Hepatocyte (in vitro differentiated cells): ENCODE data around the gene PPP2R5B. TPM values are rescaled to one million over a fixed set of nuclear protein-coding genes. Genes with fewer than 3 reads are reported as not detected.

ENCODE experiments used
- DNase-seq: peaks from one replicate; pipeline ENCODE4 v3.0.0-alpha.2; 2016; ENCODE audit warnings: low spot score
- H2AFZ ChIP-seq: fragments of 200-600 bp; sonication (generic); 2 replicates; pipeline ENCODE4 v1.6.0; 2016; ENCODE audit warnings: antibody characterized with exemption, mild to moderate bottlenecking
- H3K27ac ChIP-seq: fragments of 200-600 bp; sonication (generic); 2 replicates; pipeline ENCODE4 v1.5.1; 2016; ENCODE audit warnings: mild to moderate bottlenecking
- H3K27me3 ChIP-seq: fragments of 200-600 bp; sonication (generic); 2 replicates; pipeline ENCODE4 v1.6.1; 2016
- H3K36me3 ChIP-seq: fragments of 200-600 bp; sonication (generic); replicated peaks from 2 replicates; pipeline ENCODE4 v1.5.1; 2016; ENCODE audit warnings: low read depth; ENCODE audit not compliant: insufficient read depth
- H3K4me1 ChIP-seq: fragments of 200-600 bp; sonication (generic); 2 replicates; pipeline ENCODE4 v1.5.1; 2016; ENCODE audit warnings: mild to moderate bottlenecking, moderate library complexity; ENCODE audit not compliant: insufficient read depth
- H3K4me2 ChIP-seq: fragments of 200-600 bp; sonication (generic); 2 replicates; pipeline ENCODE4 v1.6.0; 2016
- H3K4me3 ChIP-seq: fragments of 200-600 bp; sonication (generic); 2 replicates; pipeline ENCODE4 v1.5.1; 2016; ENCODE audit warnings: mild to moderate bottlenecking
- H3K79me2 ChIP-seq: fragments of 200-600 bp; sonication (generic); 2 replicates; pipeline ENCODE4 v1.6.0; 2017; ENCODE audit warnings: mild to moderate bottlenecking
- H3K9me2 ChIP-seq: fragments of 200-600 bp; sonication (generic); replicated peaks from 2 replicates; pipeline ENCODE4 v1.6.0; 2017; ENCODE audit warnings: mild to moderate bottlenecking; ENCODE audit not compliant: insufficient read depth
- H3K9me3 ChIP-seq: fragments of 200-600 bp; sonication (generic); 2 replicates; pipeline ENCODE4 v1.5.1; 2016; ENCODE audit warnings: low read depth, mild to moderate bottlenecking
- H4K20me1 ChIP-seq: fragments of 200-600 bp; sonication (generic); 2 replicates; pipeline ENCODE4 v1.6.0; 2016; ENCODE audit warnings: mild to moderate bottlenecking; ENCODE audit not compliant: insufficient read depth, poor library complexity, severe bottlenecking
- EZH2 ChIP-seq: fragments of 200-600 bp; sonication (generic); IDR thresholded peaks from 2 replicates; pipeline ENCODE4 v1.6.1; 2016; ENCODE audit warnings: antibody characterized with exemption, mild to moderate bottlenecking, borderline replicate concordance
- EZH2phosphoT487 ChIP-seq: fragments of 200-600 bp; sonication (generic); IDR thresholded peaks from one replicate; pipeline ENCODE4 v1.6.1; 2018; ENCODE audit warnings: antibody characterized with exemption, mild to moderate bottlenecking, low read depth, moderate library complexity; ENCODE audit not compliant: unreplicated experiment, severe bottlenecking
- WGBS: methylation state at CpG from one replicate; pipeline ENCODE4 v1.1.6; 2016; ENCODE audit warnings: low lambda C conversion rate; ENCODE audit errors: missing lambda C conversion rate; 5-methylcytosine and 5-hydroxymethylcytosine counted together
- polyA plus RNA-seq: library from polyadenylated mRNA; unstranded; fragments of >200 nt; fragmentation: Nextera tagmentation; extraction: Ambion mirVana; gene quantifications from 2 replicates; pipeline ENCODE4 v1.2.1, GENCODE V29; 2016
- total RNA-seq: library from RNA; depleted of rRNA; stranded (reverse); fragments of >200 nt; gene quantifications from 2 replicates; pipeline ENCODE4 v1.2.3, GENCODE V29; 2014
- TF ChIP-seq, protein P1 (sequence below): fragments of 200-600 bp; sonication (generic); IDR thresholded peaks from 2 replicates; pipeline ENCODE4 v1.5.1; 2016; ENCODE audit warnings: antibody characterized with exemption, mild to moderate bottlenecking; ENCODE audit not compliant: poor library complexity

Gene PPP2R5B
- total RNA-seq (15.8 and 16.9 TPM in 2 replicates), polyA plus RNA-seq (16.2 and 19.5 TPM in 2 replicates)

DNA sequence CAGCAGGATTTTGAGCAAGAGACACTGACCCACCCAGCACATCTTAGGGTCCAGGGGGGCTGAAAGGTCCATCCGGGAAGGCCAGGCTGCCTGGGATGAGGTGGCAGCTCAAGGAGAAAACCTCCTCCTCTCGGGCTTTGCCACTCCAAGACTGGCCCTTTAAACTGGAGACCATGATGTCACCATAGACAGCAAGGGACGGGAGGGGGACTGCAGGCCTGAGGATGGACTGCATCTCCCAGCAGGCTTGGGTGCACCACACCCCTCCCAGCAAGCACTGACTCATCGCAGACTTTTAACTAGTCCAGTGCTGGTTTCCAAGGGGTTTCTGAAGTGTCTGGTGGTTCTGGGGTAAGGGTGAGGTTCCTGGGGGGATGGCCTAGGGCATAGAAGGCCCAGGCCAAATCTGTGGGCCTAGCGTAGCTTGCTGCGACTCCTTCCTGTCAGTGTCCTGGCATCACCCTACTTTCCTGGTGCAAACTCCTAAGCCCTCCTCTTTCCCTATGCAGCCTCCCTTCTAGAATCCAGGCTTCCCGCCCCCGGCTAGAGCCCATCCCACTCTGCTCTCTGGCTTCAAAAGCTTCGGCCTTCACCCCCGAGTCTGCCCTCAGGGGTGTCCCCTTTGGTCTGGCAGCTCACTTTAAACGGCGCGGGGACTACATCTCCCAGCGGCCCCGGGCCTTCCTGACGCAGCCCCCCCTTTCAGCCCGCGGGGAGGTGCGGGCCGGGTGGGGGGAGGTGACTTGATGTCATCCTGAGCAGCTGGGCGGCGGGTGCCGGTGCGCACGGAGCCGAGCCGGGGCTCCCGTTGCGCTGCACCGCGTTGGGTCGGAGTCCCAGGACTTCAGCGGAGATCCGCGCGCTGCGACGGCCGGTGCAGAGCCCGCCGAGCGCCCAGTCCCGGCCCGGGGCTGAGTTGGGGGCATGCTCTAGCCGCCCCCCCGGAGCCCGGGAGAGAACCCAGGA is at the start of gene PPP2R5B:
Gene PPP2R5B, plus strand, starts transcription at position 746 of the 966 bp plus-strand sequence. CDS start 1,046 bp downstream, outside the sequence.
- peak within 1 kb of the TSS; percentile 86 for H2AFZ ChIP-seq
- peaks cover 3% of the 10 kb centered on the region for H3K4me1 ChIP-seq
- H3K27ac ChIP-seq, result peak within 1 kb of the TSS; percentile 89
- H3K79me2 ChIP-seq, result peaks cover 8% of the 10 kb centered on the region
- H3K4me3 ChIP-seq, result peak within 1 kb of the TSS; percentile 91
- WGBS, result 4% methylated on average over 27 of the region's 47 CpGs
- no peaks in the 10 kb centered on the region for H3K9me2 ChIP-seq
- H3K36me3 ChIP-seq, result no peaks in the 10 kb centered on the region
- H3K9me3 ChIP-seq, result no peaks in the 10 kb centered on the region
- peak; percentile 96 for DNase-seq
- H4K20me1 ChIP-seq, result no peaks in the 10 kb centered on the region
- TF ChIP-seq, protein P1, sequence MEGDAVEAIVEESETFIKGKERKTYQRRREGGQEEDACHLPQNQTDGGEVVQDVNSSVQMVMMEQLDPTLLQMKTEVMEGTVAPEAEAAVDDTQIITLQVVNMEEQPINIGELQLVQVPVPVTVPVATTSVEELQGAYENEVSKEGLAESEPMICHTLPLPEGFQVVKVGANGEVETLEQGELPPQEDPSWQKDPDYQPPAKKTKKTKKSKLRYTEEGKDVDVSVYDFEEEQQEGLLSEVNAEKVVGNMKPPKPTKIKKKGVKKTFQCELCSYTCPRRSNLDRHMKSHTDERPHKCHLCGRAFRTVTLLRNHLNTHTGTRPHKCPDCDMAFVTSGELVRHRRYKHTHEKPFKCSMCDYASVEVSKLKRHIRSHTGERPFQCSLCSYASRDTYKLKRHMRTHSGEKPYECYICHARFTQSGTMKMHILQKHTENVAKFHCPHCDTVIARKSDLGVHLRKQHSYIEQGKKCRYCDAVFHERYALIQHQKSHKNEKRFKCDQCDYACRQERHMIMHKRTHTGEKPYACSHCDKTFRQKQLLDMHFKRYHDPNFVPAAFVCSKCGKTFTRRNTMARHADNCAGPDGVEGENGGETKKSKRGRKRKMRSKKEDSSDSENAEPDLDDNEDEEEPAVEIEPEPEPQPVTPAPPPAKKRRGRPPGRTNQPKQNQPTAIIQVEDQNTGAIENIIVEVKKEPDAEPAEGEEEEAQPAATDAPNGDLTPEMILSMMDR, result no peak
- no peak for TF ChIP-seq EZH2
- TF ChIP-seq EZH2phosphoT487, result no peak
- H3K4me2 ChIP-seq, result peak within 1 kb of the TSS; percentile 89
- no peaks in the 10 kb centered on the region for H3K27me3 ChIP-seq

DNA sequence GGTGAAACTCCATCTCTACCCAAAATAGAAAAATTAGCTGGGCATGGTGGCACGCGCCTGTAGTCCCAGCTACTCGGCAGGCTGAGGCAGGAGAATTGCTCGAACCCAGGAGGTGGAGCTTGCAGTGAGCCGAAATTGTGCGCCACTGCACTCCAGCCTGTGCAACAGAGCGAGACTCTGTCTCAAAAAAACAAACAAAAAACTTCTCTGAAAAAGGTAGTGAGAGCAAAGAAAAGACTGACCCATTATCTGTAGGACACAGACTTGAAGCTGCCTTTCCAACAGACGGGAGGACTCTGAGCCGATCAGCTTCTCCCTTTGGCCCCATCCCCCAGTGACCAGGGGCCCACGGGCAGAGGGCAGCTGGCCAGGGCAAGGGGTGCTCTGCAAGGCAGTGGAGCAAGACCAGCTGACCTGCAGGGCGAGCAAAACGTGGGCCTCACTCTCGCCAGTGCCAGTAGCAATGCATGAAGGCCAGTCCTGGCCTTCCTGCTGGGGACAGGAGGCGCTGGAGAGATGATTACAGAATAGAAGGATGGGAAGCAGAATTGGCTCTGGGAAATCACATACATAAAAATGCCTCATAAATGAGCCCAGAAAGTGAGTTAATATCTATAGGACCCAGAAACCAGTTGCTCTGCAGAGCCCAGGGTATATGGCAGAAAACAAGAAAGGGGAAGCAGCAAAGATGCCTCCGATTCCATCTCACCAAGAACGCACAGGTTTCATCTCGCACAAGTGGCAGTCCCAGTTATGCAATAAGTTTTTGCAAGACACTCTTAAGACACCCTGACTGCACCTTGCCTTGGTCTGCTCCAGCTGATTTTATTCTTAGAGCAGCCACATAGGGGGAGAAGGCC is 48.9 kb upstream of the PPP2R5B start:
- TF ChIP-seq, protein P1, result no peak
- TF ChIP-seq EZH2phosphoT487, result no peak
- TF ChIP-seq EZH2, result no peak
- Histone ChIP-seq H3K79me2 (peaks cover 78% of the 10 kb centered on the region), H3K4me1 (peaks cover 52% of the 10 kb centered on the region), H3K9me3 (no peaks in the 10 kb centered on the region), H3K4me3 (no peak overlapping the region), H3K27ac (peak overlapping the region; percentile 83), H3K36me3 (no peaks in the 10 kb centered on the region), H3K4me2 (peak overlapping the region; percentile 94), H2AFZ (no peak overlapping the region), H4K20me1 (peaks cover 26% of the 10 kb centered on the region), H3K9me2 (no peaks in the 10 kb centered on the region), H3K27me3 (no peaks in the 10 kb centered on the region)
- WGBS, result 85% methylated on average over 17 of the region's 17 CpGs
- no peak for DNase-seq

DNA sequence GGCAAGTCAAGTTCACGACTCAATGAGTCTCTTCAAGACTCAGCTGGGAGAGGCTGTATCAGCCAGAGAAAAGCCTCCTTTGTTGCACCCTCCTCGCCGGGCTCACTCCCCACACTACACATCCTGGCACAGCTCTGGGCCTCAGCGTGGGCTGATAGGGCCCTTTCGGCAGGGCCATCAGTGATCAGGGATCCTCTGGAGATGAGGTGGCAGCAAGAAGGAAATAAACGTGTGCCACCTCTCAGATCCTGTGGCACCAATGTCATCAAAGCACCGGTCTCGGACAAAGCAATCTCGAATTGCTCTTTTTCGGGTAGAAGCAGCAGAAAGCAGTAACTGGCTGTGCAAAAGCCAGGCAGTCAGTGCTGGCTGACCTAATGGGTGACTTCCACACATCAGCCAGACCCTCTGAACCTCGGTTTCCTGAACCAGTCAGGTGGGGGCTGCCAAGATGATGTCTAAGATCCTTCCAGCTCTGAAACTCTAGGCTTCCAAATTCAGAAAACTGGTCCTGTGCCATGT is 48.2 kb upstream of the PPP2R5B start:
- no peak overlapping the region for H2AFZ ChIP-seq
- H3K27ac ChIP-seq, result peak overlapping the region; percentile 83
- H3K4me1 ChIP-seq, result peaks cover 45% of the 10 kb centered on the region
- no peaks in the 10 kb centered on the region for H3K36me3 ChIP-seq
- H3K4me2 ChIP-seq, result peak overlapping the region; percentile 94
- WGBS, result 79% methylated on average over 11 of the region's 11 CpGs
- H3K9me2 ChIP-seq, result no peaks in the 10 kb centered on the region
- no peaks in the 10 kb centered on the region for H3K27me3 ChIP-seq
- peaks cover 72% of the 10 kb centered on the region for H3K79me2 ChIP-seq
- H3K9me3 ChIP-seq, result no peaks in the 10 kb centered on the region
- peaks cover 26% of the 10 kb centered on the region for H4K20me1 ChIP-seq
- peak overlapping the region; percentile 4 for H3K4me3 ChIP-seq
- TF ChIP-seq, protein P1, result no peak
- no peak for TF ChIP-seq EZH2
- TF ChIP-seq EZH2phosphoT487, result no peak
- no peak for DNase-seq
